Breast epithelium (tissue), 3 donors: Measurements from ENCODE around the gene ESPN.

Source experiments
- POLR2AphosphoS5 ChIP-seq, 3 donors: sonication (generic); formaldehyde crosslinking; IDR thresholded peaks; one replicate each; pipeline ENCODE4 v1.6.1; 2017; ENCODE audit warnings: antibody characterized with exemption in 3 of 3
- TF ChIP-seq, protein P1 (sequence below), 3 donors: fragments of 450-650 bp; IDR thresholded peaks; one replicate each; pipeline ENCODE4 v1.5.1; 2016 to 2017; ENCODE audit warnings: antibody characterized with exemption in 3 of 3, mild to moderate bottlenecking in 3 of 3, moderate library complexity in 3 of 3

DNA sequence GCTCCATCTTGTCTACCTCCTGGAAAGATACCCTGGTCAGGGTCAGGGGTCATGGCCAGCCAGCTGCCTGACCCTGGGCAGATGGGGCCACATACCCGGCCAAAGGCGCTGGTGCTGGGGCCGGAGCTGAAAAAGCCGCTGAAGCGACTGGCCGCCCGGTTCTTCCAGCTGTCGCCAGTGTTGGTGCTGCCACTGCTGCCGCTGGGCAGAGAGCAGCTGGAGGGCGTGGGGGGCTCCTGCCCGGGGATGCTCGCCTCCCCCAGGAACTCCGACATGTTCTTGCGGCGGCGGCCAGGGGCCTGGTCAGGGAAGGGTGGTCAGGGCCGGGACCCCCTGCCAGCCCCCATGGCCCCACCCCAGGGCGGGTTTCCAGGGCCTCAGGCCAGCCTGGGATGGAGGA lies 48.6 kb downstream of the ESPN start:
- TF ChIP-seq, protein P1, sequence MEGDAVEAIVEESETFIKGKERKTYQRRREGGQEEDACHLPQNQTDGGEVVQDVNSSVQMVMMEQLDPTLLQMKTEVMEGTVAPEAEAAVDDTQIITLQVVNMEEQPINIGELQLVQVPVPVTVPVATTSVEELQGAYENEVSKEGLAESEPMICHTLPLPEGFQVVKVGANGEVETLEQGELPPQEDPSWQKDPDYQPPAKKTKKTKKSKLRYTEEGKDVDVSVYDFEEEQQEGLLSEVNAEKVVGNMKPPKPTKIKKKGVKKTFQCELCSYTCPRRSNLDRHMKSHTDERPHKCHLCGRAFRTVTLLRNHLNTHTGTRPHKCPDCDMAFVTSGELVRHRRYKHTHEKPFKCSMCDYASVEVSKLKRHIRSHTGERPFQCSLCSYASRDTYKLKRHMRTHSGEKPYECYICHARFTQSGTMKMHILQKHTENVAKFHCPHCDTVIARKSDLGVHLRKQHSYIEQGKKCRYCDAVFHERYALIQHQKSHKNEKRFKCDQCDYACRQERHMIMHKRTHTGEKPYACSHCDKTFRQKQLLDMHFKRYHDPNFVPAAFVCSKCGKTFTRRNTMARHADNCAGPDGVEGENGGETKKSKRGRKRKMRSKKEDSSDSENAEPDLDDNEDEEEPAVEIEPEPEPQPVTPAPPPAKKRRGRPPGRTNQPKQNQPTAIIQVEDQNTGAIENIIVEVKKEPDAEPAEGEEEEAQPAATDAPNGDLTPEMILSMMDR (IDR thresholded peaks at IDR 0.05) = no peak
- TF ChIP-seq POLR2AphosphoS5 (IDR thresholded peaks at IDR 0.05) = no peak
